Peyer's patch (tissue), 4 donors: ENCODE data around the gene NEK9.

Experiments used
- POLR2A ChIP-seq, 2 donors: fragments of 450-650 bp; IDR thresholded peaks; one replicate each; pipeline ENCODE4 v1.5.1; 2017; ENCODE audit warnings: antibody characterized with exemption in 2 of 2, mild to moderate bottlenecking in 2 of 2, moderate library complexity in 2 of 2
- TF ChIP-seq, protein P1 (sequence below), 6 experiments: fragments of 450-650 bp in 4 of 6; fragments of 200-600 bp in 2 of 6; sonication (generic) in 1 of 6; IDR thresholded peaks; one replicate each; pipeline ENCODE4 v1.5.1; 2017 to 2019; ENCODE audit warnings: antibody characterized with exemption in 6 of 6, mild to moderate bottlenecking in 3 of 6, moderate library complexity in 1 of 6

DNA sequence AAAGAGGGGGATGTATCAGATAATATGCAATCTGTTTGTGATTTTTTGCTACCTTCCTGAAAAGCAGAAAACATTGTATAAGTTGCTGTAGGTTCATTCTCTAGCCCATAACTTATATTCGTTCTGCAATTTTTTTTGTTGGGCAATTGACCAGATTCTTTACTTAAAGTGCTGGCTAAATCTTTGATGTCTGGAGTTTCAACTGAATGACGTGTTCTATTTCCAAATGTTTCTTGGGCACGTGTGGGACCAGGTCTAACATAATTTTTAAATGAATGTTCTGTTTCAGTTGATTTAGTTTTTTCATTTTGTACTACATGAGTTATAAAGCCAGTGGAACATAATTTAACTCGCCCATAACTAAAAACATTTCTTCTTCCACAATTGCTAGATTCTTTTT, 79.3 kb downstream of the NEK9 start:
- TF ChIP-seq, protein P1, sequence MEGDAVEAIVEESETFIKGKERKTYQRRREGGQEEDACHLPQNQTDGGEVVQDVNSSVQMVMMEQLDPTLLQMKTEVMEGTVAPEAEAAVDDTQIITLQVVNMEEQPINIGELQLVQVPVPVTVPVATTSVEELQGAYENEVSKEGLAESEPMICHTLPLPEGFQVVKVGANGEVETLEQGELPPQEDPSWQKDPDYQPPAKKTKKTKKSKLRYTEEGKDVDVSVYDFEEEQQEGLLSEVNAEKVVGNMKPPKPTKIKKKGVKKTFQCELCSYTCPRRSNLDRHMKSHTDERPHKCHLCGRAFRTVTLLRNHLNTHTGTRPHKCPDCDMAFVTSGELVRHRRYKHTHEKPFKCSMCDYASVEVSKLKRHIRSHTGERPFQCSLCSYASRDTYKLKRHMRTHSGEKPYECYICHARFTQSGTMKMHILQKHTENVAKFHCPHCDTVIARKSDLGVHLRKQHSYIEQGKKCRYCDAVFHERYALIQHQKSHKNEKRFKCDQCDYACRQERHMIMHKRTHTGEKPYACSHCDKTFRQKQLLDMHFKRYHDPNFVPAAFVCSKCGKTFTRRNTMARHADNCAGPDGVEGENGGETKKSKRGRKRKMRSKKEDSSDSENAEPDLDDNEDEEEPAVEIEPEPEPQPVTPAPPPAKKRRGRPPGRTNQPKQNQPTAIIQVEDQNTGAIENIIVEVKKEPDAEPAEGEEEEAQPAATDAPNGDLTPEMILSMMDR (IDR thresholded peaks at IDR 0.05) = no peak
- no peak for TF ChIP-seq POLR2A (IDR thresholded peaks at IDR 0.05)
